Dermis blood vessel endothelial cell (primary cell): ENCODE results near the gene HGS. TPM values are rescaled to one million over a fixed set of nuclear protein-coding genes. Genes with fewer than 3 reads are reported as not detected.

Experiments used
- DNase-seq: peaks from one replicate; pipeline ENCODE4 v3.0.0; 2010
- total RNA-seq: library from RNA; depleted of rRNA; stranded (reverse); fragments of >200 nt; gene quantifications from 2 replicates; pipeline ENCODE4 v1.2.3, GENCODE V29; 2014

The HGS gene, protein sequence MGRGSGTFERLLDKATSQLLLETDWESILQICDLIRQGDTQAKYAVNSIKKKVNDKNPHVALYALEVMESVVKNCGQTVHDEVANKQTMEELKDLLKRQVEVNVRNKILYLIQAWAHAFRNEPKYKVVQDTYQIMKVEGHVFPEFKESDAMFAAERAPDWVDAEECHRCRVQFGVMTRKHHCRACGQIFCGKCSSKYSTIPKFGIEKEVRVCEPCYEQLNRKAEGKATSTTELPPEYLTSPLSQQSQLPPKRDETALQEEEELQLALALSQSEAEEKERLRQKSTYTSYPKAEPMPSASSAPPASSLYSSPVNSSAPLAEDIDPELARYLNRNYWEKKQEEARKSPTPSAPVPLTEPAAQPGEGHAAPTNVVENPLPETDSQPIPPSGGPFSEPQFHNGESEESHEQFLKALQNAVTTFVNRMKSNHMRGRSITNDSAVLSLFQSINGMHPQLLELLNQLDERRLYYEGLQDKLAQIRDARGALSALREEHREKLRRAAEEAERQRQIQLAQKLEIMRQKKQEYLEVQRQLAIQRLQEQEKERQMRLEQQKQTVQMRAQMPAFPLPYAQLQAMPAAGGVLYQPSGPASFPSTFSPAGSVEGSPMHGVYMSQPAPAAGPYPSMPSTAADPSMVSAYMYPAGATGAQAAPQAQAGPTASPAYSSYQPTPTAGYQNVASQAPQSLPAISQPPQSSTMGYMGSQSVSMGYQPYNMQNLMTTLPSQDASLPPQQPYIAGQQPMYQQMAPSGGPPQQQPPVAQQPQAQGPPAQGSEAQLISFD
- total RNA-seq: 59.7 and 98.5 TPM in 2 replicates

DNA sequence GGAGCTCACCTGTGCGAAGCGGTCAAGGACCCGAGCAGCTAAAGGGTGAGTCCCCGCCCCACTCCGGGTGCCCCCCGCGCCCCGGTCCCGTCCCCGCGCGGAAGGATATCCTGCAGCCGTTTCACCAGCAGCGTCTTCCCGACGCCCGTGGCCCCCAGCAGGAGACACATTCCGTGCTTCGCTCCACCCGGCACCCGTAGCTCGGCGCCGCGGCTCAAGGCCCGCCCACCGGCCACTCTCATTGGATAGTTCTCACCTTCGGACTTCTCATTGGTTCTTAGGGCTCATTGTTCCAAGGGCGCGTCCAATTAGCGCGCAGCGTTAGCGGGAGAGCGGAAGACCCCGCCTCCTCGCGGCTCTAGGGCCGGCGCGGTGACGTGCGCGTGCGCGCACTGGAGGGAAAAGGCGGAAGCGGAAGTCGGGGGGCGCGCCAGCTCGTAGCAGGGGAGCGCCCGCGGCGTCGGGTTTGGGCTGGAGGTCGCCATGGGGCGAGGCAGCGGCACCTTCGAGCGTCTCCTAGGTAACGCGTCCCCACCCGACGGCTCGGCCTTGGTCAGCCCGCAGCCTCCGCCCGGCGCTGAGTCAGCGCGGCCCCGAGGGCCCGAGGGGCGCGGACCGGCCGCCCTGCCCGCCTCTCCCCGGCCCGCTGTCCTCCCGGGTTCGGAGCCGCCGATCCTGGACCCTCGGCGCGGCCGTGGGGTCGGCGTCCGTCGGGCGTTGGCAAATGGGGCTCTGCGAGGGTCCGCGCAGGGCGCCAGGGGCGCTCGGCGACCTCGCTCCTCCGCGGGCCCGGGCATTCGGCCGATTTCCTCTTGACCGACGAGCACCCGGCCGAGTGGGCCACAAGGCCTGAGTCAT, at the start of gene HGS, which contains the start of gene ARL16:
HGS (plus strand) TSS at position 428 of the 858 bp plus-strand sequence; CDS start at position 484, 56 bp downstream.
ARL16 (minus strand) TSS at position 214 of the 858 bp plus-strand sequence; CDS start at position 170, 44 bp downstream.
- peak; percentile 100 for DNase-seq

DNA sequence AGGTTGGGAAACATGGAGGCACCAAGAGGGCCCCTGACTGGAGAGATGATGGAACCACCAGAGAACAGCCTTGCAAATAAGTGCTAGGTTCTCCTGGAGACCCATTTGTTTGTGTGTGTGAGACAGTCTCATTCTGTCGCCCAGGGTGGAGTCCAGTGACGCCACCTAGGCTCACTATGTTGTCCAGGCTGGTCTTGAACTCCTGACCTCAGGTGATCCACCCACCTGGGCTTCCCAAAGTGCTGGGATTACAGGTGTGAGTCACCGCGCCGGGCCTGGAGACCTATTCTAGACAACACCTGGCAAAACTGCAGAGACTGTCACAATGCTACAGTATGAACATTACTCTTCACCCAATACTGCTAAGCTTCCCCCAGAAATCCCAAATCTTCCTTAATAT, 48.4 kb upstream of the HGS start:
- no peak for DNase-seq

DNA sequence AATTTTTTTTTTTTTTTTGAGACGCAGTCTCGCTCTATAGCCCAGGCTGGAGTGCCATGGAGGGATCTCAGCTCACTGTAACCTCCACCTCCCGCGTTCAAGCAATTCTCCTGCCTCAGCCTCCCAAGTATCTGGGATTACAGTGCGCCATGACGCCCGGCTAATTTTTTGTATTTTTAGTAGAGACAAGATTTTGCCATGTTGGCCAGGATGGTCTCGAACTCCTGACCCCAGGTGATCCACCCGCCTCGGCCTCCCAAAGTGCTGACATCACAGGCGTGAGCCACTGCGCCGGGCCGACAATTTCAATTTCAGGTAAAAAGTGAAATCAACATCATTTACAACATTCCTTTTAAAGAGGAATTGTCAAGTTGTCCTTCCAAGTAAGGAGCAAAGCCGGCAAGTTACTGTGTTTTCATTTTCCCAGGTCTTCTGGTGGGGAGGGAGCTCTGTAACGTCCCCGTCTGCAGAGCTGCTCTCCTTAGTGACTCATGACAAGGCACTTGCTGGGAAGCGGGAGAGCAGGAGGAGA, 47.8 kb upstream of the HGS start:
- DNase-seq: no peak

GRCh38 chr17:81636505-81637288, 47.1 kb upstream of the HGS start, which contains the start of the genes NPLOC4 and TSPAN10:
Gene NPLOC4 (minus strand): TSS chr17:81637112. CDS start chr17:81636930, 182 bp downstream.
Gene TSPAN10 (plus strand): TSS chr17:81637196. CDS start chr17:81642413, 5,217 bp downstream.
- peak; percentile 89 for DNase-seq

DNA sequence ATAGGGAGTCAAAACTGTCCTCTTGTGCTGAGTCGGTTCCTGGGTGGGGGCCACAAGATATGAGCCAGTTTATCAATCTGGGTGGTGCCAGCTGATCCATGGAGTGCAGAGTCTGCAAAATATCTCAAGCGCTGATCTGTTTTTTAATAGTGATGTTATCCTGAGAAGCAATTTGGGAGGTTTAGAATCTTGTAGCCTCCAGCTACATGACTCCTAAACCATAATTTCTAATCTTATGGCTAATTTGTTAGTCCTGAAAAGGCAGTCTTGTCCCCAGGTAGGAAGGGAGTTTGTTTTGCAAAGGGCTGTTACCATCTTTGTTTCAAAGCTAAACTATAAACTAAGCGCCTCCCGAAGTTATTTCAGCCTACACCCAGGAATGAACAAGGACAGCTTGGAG, 45.1 kb upstream of the HGS start:
- DNase-seq: no peak

DNA sequence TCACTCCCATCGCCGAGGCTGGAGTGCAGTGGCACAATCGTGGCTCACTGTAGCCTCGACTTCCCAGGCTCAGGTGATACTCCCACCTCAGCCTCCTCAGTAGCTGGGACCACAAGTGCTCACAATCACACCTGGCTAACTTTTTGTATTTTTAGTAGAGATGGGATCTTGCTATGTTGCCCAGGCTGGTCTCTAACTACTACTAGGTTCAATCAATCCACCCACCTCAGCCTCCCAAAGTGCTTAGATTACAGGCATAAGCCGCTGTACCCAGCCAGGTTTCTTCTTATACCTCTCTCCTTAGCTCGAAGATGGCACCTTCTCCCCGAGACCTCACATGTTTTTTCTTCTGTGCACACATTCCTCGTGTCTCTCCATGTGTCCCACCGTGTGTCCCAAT, 43.8 kb upstream of the HGS start:
- no peak for DNase-seq

- no peak for DNase-seq
Observed at GRCh38 chr17:81641825-81642489, 41.9 kb upstream of the HGS start.

DNA sequence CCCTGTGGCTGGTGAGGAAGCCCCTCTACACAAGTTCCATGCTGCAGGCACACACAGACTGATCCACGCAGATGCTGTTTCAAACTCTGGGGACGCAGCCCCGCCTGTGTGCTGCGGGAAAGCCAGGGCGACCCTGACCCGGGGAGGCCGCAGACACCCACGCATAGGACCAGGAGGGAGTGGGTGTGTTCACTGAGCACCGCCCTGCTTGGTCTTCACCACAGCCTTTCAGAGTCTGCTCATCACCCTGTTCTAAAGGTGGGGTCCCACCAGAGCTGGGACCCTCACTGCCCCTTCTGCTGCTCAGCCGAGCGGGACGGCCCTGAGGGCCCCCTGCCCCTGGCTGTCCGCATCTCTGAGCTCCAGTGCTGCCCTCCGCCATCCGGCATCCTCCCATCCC, 39.3 kb upstream of the HGS start:
- no peak for DNase-seq

- no peak for DNase-seq
Observed at GRCh38 chr17:81644976-81645952, 38.5 kb upstream of the HGS start.

DNA sequence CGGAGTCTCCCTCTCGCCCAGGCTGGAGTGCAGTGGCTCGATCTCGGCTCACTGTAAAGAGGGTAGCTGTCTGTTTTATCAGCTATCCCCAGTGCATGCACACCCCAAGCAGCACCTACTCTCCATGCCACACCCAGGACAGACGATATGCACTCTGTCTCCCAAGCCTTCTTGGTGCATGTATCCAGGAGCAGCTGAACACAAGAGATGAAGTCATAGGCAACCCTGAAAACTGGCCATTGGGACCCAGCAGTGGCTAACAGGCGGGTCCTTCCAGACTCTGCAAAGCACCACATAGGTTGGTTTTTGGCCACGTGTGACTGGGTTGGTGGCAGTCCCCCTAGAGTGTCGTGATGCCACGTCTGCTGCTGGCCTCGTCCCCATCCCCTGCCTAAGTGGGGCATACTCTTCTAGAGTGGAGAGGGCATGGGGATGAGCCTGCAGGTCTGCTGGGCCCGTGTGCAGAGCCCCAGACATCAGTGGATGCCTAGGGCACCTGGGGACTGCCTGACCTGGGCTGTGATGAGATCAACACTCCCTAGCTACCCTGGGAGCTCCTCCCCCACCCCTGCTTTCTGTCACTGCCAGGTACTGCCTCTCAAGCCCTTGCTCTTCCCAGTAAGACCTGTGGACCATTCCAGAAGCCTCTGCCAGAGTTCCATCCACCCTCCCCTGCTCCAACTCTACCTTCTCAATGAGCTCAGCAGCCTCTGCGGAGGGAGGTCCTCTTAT, 36.8 kb upstream of the HGS start:
- DNase-seq: no peak

GRCh38 chr17:81647640-81648012, 36.2 kb upstream of the HGS start:
- no peak for DNase-seq

GRCh38 chr17:81648013-81648706, 35.7 kb upstream of the HGS start:
- no peak for DNase-seq

- DNase-seq: no peak
Observed at GRCh38 chr17:81648707-81649085, 35.1 kb upstream of the HGS start.

DNA sequence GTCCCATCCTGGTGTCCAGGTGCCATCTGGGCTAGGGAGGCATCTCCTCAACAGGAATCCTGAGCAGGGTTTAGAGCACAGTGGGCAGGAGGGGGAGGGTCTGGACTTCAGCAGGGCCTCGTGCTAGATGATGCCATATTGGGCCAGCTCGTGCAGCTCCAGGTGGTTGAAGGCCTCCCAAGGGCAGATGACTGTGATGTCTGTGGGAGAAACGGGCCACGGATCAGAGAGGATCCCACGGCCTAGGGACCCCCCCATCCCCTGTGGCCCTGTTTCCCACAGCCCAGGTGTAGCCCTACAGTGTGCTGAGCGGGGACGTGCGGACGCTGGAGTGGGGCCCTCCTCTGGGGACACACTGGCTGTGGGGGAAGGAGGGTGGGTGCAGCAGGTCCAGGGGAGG, 32.9 kb upstream of the HGS start:
- no peak for DNase-seq

DNA sequence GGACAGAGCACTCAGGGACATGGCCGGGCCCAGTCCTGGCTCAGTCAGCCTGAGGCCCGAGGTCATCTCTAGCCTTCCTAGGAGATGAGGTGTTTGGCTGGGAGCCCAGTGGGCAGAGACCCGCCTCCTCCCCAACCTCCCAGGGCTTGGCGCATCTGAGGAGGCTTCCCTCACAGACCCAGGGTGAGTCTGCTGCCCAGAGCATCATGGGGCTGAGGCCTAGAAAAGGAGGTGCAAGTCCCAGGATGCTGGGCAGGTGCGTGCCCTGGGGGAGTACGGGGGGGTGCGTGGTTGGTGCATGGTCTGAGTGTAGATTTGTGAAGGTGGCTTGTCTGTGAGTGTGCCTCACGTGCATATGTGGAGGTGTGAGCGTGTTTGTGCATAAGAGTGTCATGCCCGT, 32.1 kb upstream of the HGS start:
- DNase-seq: no peak

DNA sequence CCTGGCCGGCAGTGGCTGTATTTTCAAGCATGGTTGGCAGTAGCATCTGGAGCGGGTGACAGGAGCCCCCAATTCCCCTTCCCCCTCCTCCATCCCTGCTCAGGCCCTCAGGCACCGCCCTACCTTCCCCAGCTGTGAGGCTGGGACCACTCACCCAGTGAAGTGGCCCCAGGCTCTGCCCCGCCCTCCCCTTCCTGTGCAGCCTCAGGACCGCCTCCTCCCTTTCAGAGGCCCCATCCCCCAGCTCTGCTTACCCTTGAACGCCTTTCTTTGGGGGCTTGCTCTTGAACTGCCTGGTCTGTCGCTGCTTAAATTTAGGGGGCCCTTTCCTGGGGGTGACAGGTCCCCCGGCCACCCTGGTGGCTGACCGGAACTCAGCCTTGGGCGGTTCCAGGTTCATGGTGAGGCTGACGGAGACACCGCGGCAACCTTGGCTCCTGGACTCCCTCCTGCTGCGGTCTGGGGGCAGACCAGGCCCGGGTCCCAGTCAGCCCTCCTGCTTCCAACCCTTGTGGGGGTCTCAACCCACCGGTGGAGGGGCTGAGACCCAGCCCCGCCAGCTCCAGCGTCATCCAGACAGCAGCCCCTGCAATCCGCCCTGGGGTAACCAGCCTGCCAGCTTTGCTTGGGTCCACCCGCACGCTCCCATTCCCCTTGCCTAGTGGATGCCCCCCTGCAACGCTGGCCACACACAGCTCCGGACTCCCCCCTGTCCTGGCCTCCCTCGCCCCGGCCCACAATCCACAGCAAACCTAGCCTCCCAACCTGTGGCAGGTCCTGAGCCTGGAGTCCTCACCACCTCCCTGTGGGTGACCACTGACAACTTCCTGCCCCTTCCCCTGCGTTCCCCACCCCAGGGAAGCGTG, 30.7 kb upstream of the HGS start:
- DNase-seq: no peak

GRCh38 chr17:81655378-81656117, 28.3 kb upstream of the HGS start:
- DNase-seq: no peak
